Loucy (cell line): ENCODE data around the gene CAMTA1.
A peak's percentile ranks its signal among the peaks of the same experiment; 100 is the strongest.

ENCODE experiments used
- H2AFZ ChIP-seq: fragments of 200-600 bp; sonication (generic); 2 replicates; pipeline ENCODE4 v1.6.0; 2016; ENCODE audit warnings: antibody characterized with exemption, mild to moderate bottlenecking, low read length, moderate library complexity
- H3F3A ChIP-seq: fragments of 200-600 bp; 2 replicates; pipeline ENCODE4 v1.6.0; 2016; ENCODE audit warnings: antibody characterized with exemption, low read depth, mild to moderate bottlenecking
- H3K27me3 ChIP-seq: fragments of 200-600 bp; sonication (generic); 2 replicates; pipeline ENCODE4 v1.6.1; 2014; ENCODE audit warnings: low read length, mild to moderate bottlenecking; ENCODE audit not compliant: insufficient read depth, poor library complexity, severe bottlenecking
- H3K36me3 ChIP-seq: fragments of 200-600 bp; sonication (generic); 2 replicates; pipeline ENCODE4 v1.6.1; 2016; ENCODE audit warnings: low read length; ENCODE audit not compliant: insufficient read depth
- H3K4me1 ChIP-seq: fragments of 200-600 bp; sonication (generic); 2 replicates; pipeline ENCODE4 v1.5.1; 2014; ENCODE audit warnings: low read length, mild to moderate bottlenecking; ENCODE audit not compliant: insufficient read depth, poor library complexity, severe bottlenecking
- H3K4me2 ChIP-seq: fragments of 200-600 bp; sonication (generic); 2 replicates; pipeline ENCODE4 v1.6.0; 2014; ENCODE audit warnings: antibody characterized with exemption, low read length, low read depth, mild to moderate bottlenecking; ENCODE audit not compliant: poor library complexity, severe bottlenecking
- H3K4me3 ChIP-seq: fragments of 200-600 bp; sonication (generic); 2 replicates; pipeline ENCODE4 v1.5.1; 2014; ENCODE audit warnings: low read length, mild to moderate bottlenecking, mixed read lengths; ENCODE audit not compliant: poor library complexity, severe bottlenecking
- H3K79me2 ChIP-seq: fragments of 200-600 bp; sonication (generic); 2 replicates; pipeline ENCODE4 v1.6.1; 2014; ENCODE audit warnings: low read length; ENCODE audit not compliant: insufficient read depth
- H3K9ac ChIP-seq: fragments of 200-600 bp; sonication (generic); 2 replicates; pipeline ENCODE4 v1.6.0; 2014; ENCODE audit warnings: mild to moderate bottlenecking, low read depth, low read length, moderate library complexity; ENCODE audit not compliant: poor library complexity, severe bottlenecking
- H3K9me2 ChIP-seq: fragments of 200-600 bp; sonication (generic); replicated peaks from 2 replicates; pipeline ENCODE4 v1.6.1; 2016; ENCODE audit warnings: low read depth, low read length, mixed read lengths
- H3K9me3 ChIP-seq: fragments of 200-600 bp; sonication (generic); 2 replicates; pipeline ENCODE4 v1.6.1; 2014; ENCODE audit warnings: mild to moderate bottlenecking, antibody characterized with exemption, low read length, low read depth; ENCODE audit not compliant: insufficient read depth
- H4K20me1 ChIP-seq: fragments of 200-600 bp; sonication (generic); 2 replicates; pipeline ENCODE4 v1.6.0; 2014; ENCODE audit warnings: antibody characterized with exemption, low read length, mild to moderate bottlenecking; ENCODE audit not compliant: insufficient read depth, poor library complexity, severe bottlenecking
- CTCF ChIP-seq: fragments of 200-600 bp; sonication (generic); conservative IDR thresholded peaks from 2 replicates; pipeline ENCODE4 v1.5.1; 2014; ENCODE audit warnings: mild to moderate bottlenecking, antibody characterized with exemption, low read length
- EZH2phosphoT487 ChIP-seq: fragments of 200-600 bp; IDR thresholded peaks from 2 replicates; pipeline ENCODE4 v1.6.1; 2018; ENCODE audit warnings: antibody characterized with exemption, mild to moderate bottlenecking, moderate library complexity, borderline replicate concordance

The CAMTA1 gene

GRCh38 chr1:6969106-6969505 is 183.9 kb downstream of the CAMTA1 start:
- H4K20me1 ChIP-seq = no peaks in the 10 kb centered on the region
- no peaks in the 10 kb centered on the region for H3K79me2 ChIP-seq
- peaks cover 7% of the 10 kb centered on the region for H3F3A ChIP-seq
- peaks cover 37% of the 10 kb centered on the region for H3K4me1 ChIP-seq
- H3K4me3 ChIP-seq = peak overlapping the region; percentile 69
- no peaks in the 10 kb centered on the region for H3K27me3 ChIP-seq
- H3K9me3 ChIP-seq = no peaks in the 10 kb centered on the region
- peak overlapping the region; percentile 96 for H3K4me2 ChIP-seq
- H3K36me3 ChIP-seq = no peaks in the 10 kb centered on the region
- TF ChIP-seq EZH2phosphoT487 (no peak), CTCF (no peak)
- no peaks in the 10 kb centered on the region for H3K9me2 ChIP-seq
- no peak overlapping the region for H3K9ac ChIP-seq
- no peak overlapping the region for H2AFZ ChIP-seq

GRCh38 chr1:6969762-6970161 is 184.5 kb downstream of the CAMTA1 start:
- Histone ChIP-seq H3K79me2 (no peaks in the 10 kb centered on the region), H3K9me2 (no peaks in the 10 kb centered on the region), H3K4me2 (no peak overlapping the region), H3K4me1 (peaks cover 36% of the 10 kb centered on the region), H3K36me3 (no peaks in the 10 kb centered on the region), H3K9ac (no peak overlapping the region), H2AFZ (no peak overlapping the region), H3K9me3 (no peaks in the 10 kb centered on the region), H4K20me1 (no peaks in the 10 kb centered on the region), H3K4me3 (peak overlapping the region; percentile 69), H3F3A (peaks cover 7% of the 10 kb centered on the region), H3K27me3 (no peaks in the 10 kb centered on the region)
- TF ChIP-seq EZH2phosphoT487 = no peak

GRCh38 chr1:6970221-6970620 is 185.0 kb downstream of the CAMTA1 start:
- H3K27me3 ChIP-seq = no peaks in the 10 kb centered on the region
- H3K4me1 ChIP-seq = peaks cover 31% of the 10 kb centered on the region
- H3K9me3 ChIP-seq = no peaks in the 10 kb centered on the region
- no peaks in the 10 kb centered on the region for H3K79me2 ChIP-seq
- no peak overlapping the region for H3K9ac ChIP-seq
- H3K9me2 ChIP-seq = no peaks in the 10 kb centered on the region
- peaks cover 7% of the 10 kb centered on the region for H3F3A ChIP-seq
- no peaks in the 10 kb centered on the region for H3K36me3 ChIP-seq
- no peak for TF ChIP-seq CTCF
- TF ChIP-seq EZH2phosphoT487 = no peak
- no peak overlapping the region for H2AFZ ChIP-seq
- H4K20me1 ChIP-seq = no peaks in the 10 kb centered on the region
- H3K4me3 ChIP-seq = no peak overlapping the region
- H3K4me2 ChIP-seq = no peak overlapping the region

- no peaks in the 10 kb centered on the region for H3K36me3 ChIP-seq
- no peak overlapping the region for H3K4me3 ChIP-seq
- H2AFZ ChIP-seq = no peak overlapping the region
- H3K9me3 ChIP-seq = no peaks in the 10 kb centered on the region
- no peaks in the 10 kb centered on the region for H3K79me2 ChIP-seq
- peaks cover 7% of the 10 kb centered on the region for H3F3A ChIP-seq
- H3K4me2 ChIP-seq = no peak overlapping the region
- no peak overlapping the region for H3K9ac ChIP-seq
- H3K4me1 ChIP-seq = peaks cover 25% of the 10 kb centered on the region
- no peaks in the 10 kb centered on the region for H3K9me2 ChIP-seq
- no peaks in the 10 kb centered on the region for H3K27me3 ChIP-seq
- no peaks in the 10 kb centered on the region for H4K20me1 ChIP-seq
- TF ChIP-seq EZH2phosphoT487 = no peak
- TF ChIP-seq CTCF = no peak
Observed at GRCh38 chr1:6971048-6971447, 185.8 kb downstream of the CAMTA1 start.
